Astrocyte (in vitro differentiated cells and primary cell): ENCODE data around the gene TKTL1.

Experiments used
- CTCF ChIP-seq: IDR thresholded peaks from 2 replicates; pipeline ENCODE4 v1.5.1; 2011; ENCODE audit warnings: low read depth, mild to moderate bottlenecking, inconsistent platforms, low read length, moderate library complexity; ENCODE audit not compliant: insufficient read depth
- EZH2 ChIP-seq: IDR thresholded peaks from 2 replicates; pipeline ENCODE4 v1.6.1; 2012; ENCODE audit warnings: mild to moderate bottlenecking, low read length, inconsistent platforms; ENCODE audit not compliant: insufficient read depth

- no peak for TF ChIP-seq CTCF
- TF ChIP-seq EZH2: no peak
Measured at GRCh38 chrX:154368630-154369448, 73.2 kb downstream of the TKTL1 start.
